H1 (cell line): Measurements from ENCODE around the gene SPINK1. TPM values are rescaled to one million over a fixed set of nuclear protein-coding genes. Genes with fewer than 3 reads are reported as not detected.

Source experiments
- CTCF ChIA-PET: fragments of 300-600 bp; sonication (Branson Sonifier 250); formaldehyde crosslinking; loops from one replicate; lab custom pipeline; 2021; ENCODE audit not compliant: partially characterized antibody; lab: Charles Lee
- POLR2A ChIA-PET: fragments of 300-600 bp; sonication (Branson Sonifier 250); formaldehyde crosslinking; loops from one replicate; lab custom pipeline; 2021; ENCODE audit warnings: inconsistent platforms; ENCODE audit not compliant: partially characterized antibody; lab: Charles Lee
- DNase-seq, 2 experiments: peaks; one replicate each; pipeline versions ENCODE4 v3.0.0 to v3.0.0-alpha.2; 2010 to 2022; ENCODE audit warnings: low spot score in 2 of 2, low read depth in 1 of 2, mixed read lengths in 1 of 2
- FAIRE-seq: peaks from 2 replicates; lab custom pipeline; 2011; peaks lifted over from hg19 to GRCh38; lab: Jason Lieb, UNC
- H2AFZ ChIP-seq: 2 replicates; pipeline ENCODE4 v1.8.1; 2012; ENCODE audit warnings: low read length, inconsistent platforms
- H2AK5ac ChIP-seq: 2 replicates; pipeline ENCODE4 v1.6.1; 2013; ENCODE audit warnings: low read depth, low read length
- H2BK120ac ChIP-seq: replicated peaks from 2 replicates; pipeline ENCODE3; 2013; ENCODE audit warnings: low read depth, low read length, inconsistent platforms
- H2BK12ac ChIP-seq: 2 replicates; pipeline ENCODE4 v1.6.1; 2013; ENCODE audit warnings: low read depth, low read length
- H2BK15ac ChIP-seq: 2 replicates; pipeline ENCODE4 v1.6.1; 2013; ENCODE audit warnings: low read length
- H2BK20ac ChIP-seq: 2 replicates; pipeline ENCODE4 v1.6.1; 2013; ENCODE audit warnings: low read length
- H2BK5ac ChIP-seq: 2 replicates; pipeline ENCODE4 v1.6.1; 2013; ENCODE audit warnings: low read depth, low read length
- H3K14ac ChIP-seq: 2 replicates; pipeline ENCODE4 v1.6.1; 2013; ENCODE audit warnings: inconsistent platforms; ENCODE audit not compliant: insufficient read length
- H3K18ac ChIP-seq: 2 replicates; pipeline ENCODE4 v1.6.1; 2013; ENCODE audit warnings: low read length; ENCODE audit errors: extremely low read depth
- H3K23ac ChIP-seq: 2 replicates; pipeline ENCODE4 v1.6.1; 2013; ENCODE audit warnings: inconsistent platforms; ENCODE audit not compliant: insufficient read length
- H3K23me2 ChIP-seq: 2 replicates; pipeline ENCODE4 v1.6.1; 2013; ENCODE audit warnings: low read depth, low read length
- H3K27ac ChIP-seq: 2 replicates; pipeline ENCODE4 v1.6.1; 2011; ENCODE audit warnings: low read depth, low read length, inconsistent platforms
- H3K27me3 ChIP-seq, 4 experiments: replicated peaks in 1 of 4; 1 replicate in 1 of 4; 2 replicates in 3 of 4; pipeline versions ENCODE4 v1.6.1 to v1.8.1; 2011 to 2013; ENCODE audit warnings: low read length in 3 of 4, mild to moderate bottlenecking in 3 of 4, inconsistent platforms in 2 of 4, mixed read lengths in 2 of 4, moderate library complexity in 1 of 4; ENCODE audit not compliant: control insufficient read depth in 3 of 4, insufficient read depth in 3 of 4; ENCODE audit errors: extremely low read depth in 1 of 4
- H3K36me3 ChIP-seq, 4 experiments: 2 replicates each; pipeline versions ENCODE4 v1.6.1 to v1.8.1; 2011 to 2013; ENCODE audit warnings: mild to moderate bottlenecking in 4 of 4, low read length in 3 of 4, moderate library complexity in 2 of 4, control low read depth in 1 of 4, inconsistent platforms in 1 of 4; ENCODE audit not compliant: insufficient read depth in 4 of 4, control insufficient read depth in 2 of 4
- H3K4ac ChIP-seq: replicated peaks from 2 replicates; pipeline ENCODE3; 2013; ENCODE audit warnings: low read length, low read depth, mixed read lengths, inconsistent platforms; ENCODE audit not compliant: insufficient read length
- H3K4me1 ChIP-seq, 4 experiments: replicated peaks in 1 of 4; 1 replicate in 1 of 4; 2 replicates in 3 of 4; pipeline versions ENCODE4 v1.6.1 to v1.8.1; 2011 to 2013; ENCODE audit warnings: low read length in 3 of 4, inconsistent platforms in 2 of 4, mixed read lengths in 1 of 4; ENCODE audit not compliant: insufficient read depth in 4 of 4, control insufficient read depth in 3 of 4
- H3K4me2 ChIP-seq, 2 experiments: 2 replicates each; pipeline versions ENCODE4 v1.6.1 to v1.8.1; 2011 to 2013; ENCODE audit warnings: low read depth in 2 of 2, low read length in 2 of 2, control low read depth in 1 of 2, inconsistent platforms in 1 of 2, mild to moderate bottlenecking in 1 of 2; ENCODE audit not compliant: insufficient read depth in 1 of 2
- H3K4me3 ChIP-seq, 4 experiments: fragments of 200-600, 300-600 bp in 1 of 4; sonication (generic), shearing (Covaris generic), sonication (Bioruptor Twin) in 1 of 4; 2 replicates each; pipeline versions ENCODE4 v1.5.1 to v1.8.1; 2011 to 2016; ENCODE audit warnings: low read length in 4 of 4, low read depth in 3 of 4, control low read depth in 2 of 4, inconsistent platforms in 2 of 4, mild to moderate bottlenecking in 2 of 4, mixed read lengths in 1 of 4, moderate library complexity in 1 of 4; ENCODE audit not compliant: insufficient read depth in 2 of 4; ENCODE audit errors: extremely low read depth in 1 of 4
- H3K56ac ChIP-seq: replicated peaks from 2 replicates; pipeline ENCODE3; 2013; ENCODE audit warnings: low read depth, mild to moderate bottlenecking, mixed read lengths, low read length, inconsistent platforms; ENCODE audit not compliant: insufficient read length
- H3K79me1 ChIP-seq: 2 replicates; pipeline ENCODE4 v1.6.1; 2013; ENCODE audit warnings: low read depth, low read length, control low read depth
- H3K79me2 ChIP-seq, 2 experiments: 2 replicates each; pipeline versions ENCODE4 v1.6.1 to v1.8.1; 2012 to 2013; ENCODE audit warnings: low read length in 2 of 2, mild to moderate bottlenecking in 2 of 2, inconsistent platforms in 1 of 2; ENCODE audit not compliant: insufficient read depth in 2 of 2, control insufficient read depth in 1 of 2
- H3K9ac ChIP-seq, 4 experiments: replicated peaks in 1 of 4; 1 replicate in 1 of 4; 2 replicates in 3 of 4; pipeline versions ENCODE4 v1.6.1 to v1.8.1; 2011 to 2013; ENCODE audit warnings: low read depth in 3 of 4, low read length in 3 of 4, control low read depth in 2 of 4, mild to moderate bottlenecking in 2 of 4, moderate library complexity in 2 of 4, inconsistent platforms in 1 of 4; ENCODE audit errors: extremely low read depth in 1 of 4
- H3K9me3 ChIP-seq, 2 experiments: 2 replicates each; pipeline versions ENCODE4 v1.6.1 to v1.8.1; 2012 to 2013; ENCODE audit warnings: mild to moderate bottlenecking in 2 of 2, moderate library complexity in 2 of 2, control low read depth in 1 of 2, inconsistent platforms in 1 of 2, low read depth in 1 of 2, low read length in 1 of 2, mixed read lengths in 1 of 2; ENCODE audit not compliant: insufficient read depth in 2 of 2
- H4K20me1 ChIP-seq, 2 experiments: replicated peaks in 1 of 2; 2 replicates each; pipeline versions ENCODE3 to v1.8.1; 2011 to 2013; ENCODE audit warnings: inconsistent platforms in 2 of 2, low read length in 2 of 2, mild to moderate bottlenecking in 1 of 2; ENCODE audit not compliant: insufficient read depth in 2 of 2, control insufficient read depth in 1 of 2
- H4K5ac ChIP-seq: 2 replicates; pipeline ENCODE4 v1.6.1; 2013; ENCODE audit warnings: low read length, low read depth, mixed read lengths, inconsistent platforms; ENCODE audit not compliant: insufficient read length
- H4K8ac ChIP-seq: 2 replicates; pipeline ENCODE4 v1.8.0; 2013; ENCODE audit warnings: mild to moderate bottlenecking, moderate library complexity, low read length, inconsistent platforms; ENCODE audit not compliant: insufficient read depth; ENCODE audit errors: extremely low read depth
- H4K91ac ChIP-seq: replicated peaks from 2 replicates; pipeline ENCODE3; 2013; ENCODE audit warnings: low read length, mixed read lengths, inconsistent platforms; ENCODE audit not compliant: insufficient read length
- SIX5 ChIP-seq: IDR thresholded peaks from 2 replicates; pipeline ENCODE4 v1.6.1; 2011; ENCODE audit warnings: mild to moderate bottlenecking, low read depth, low read length
- WGBS, 2 experiments: shearing (Covaris generic) in 1 of 2; methylation state at CpG; one replicate each; pipeline versions ENCODE4 v1.1.6 to v1.1.7; 2013 to 2015; ENCODE audit warnings: low lambda C conversion rate in 2 of 2, mixed read lengths in 2 of 2, inconsistent platforms in 1 of 2, low coverage in 1 of 2, missing lambda C conversion rate in 1 of 2; ENCODE audit not compliant: insufficient replicate concordance in 2 of 2, insufficient coverage in 1 of 2, insufficient read length in 1 of 2; ENCODE audit errors: extremely low coverage in 1 of 2, missing lambda C conversion rate in 1 of 2; 5-methylcytosine and 5-hydroxymethylcytosine counted together
- polyA plus RNA-seq, 7 experiments: library from polyadenylated mRNA; depleted of rRNA in 3 of 7; stranded (reverse) in 5 of 7; unstranded in 2 of 7; fragments of >200 nt in 5 of 7; fragments of 200-250 nt in 2 of 7; gene quantifications; 1 replicate in 5 of 7; 2 replicates in 1 of 7; 4 replicates in 1 of 7; pipeline versions ENCODE4 v1.2.1 to v1.2.3, GENCODE V29; 2011 to 2013; ENCODE audit warnings: missing spikeins in 2 of 7, mixed read lengths in 2 of 7
- total RNA-seq: library from RNA; stranded (reverse); fragmentation: NEBNext Ultra II Directional; extraction: Animal tissue kit (Norgen Biotek cat#: 25700); gene quantifications from 2 replicates; pipeline ENCODE4 v1.2.1, GENCODE V29; 2021

The SPINK1 gene
- total and polyA plus RNA-seq, 2 of the 8 experiments (the other 6 are each of a cell fraction or from before 2014, with no cell fraction given), result 0.48 to 1.3 TPM

GRCh38 chr5:147855774-147856069, 24.3 kb upstream of the SPINK1 start:
- no peak overlapping the region for H3K18ac ChIP-seq
- H3K79me2 ChIP-seq, result peaks cover 0 to 4% of the 10 kb centered on the region in 2 experiments; a peak in 1 of 4 replicates
- H3K4ac ChIP-seq, result no peak overlapping the region
- H2AK5ac ChIP-seq, result no peak overlapping the region
- DNase-seq (no peak), FAIRE-seq (no peak)
- H3K23me2 ChIP-seq, result no peaks in the 10 kb centered on the region
- H4K5ac ChIP-seq, result no peak overlapping the region
- 68% methylated on average over 4 of the region's 4 CpGs; no CpG with 5 or more reads in 1 of the 2 experiments for WGBS, 2 experiments
- H3K4me1 ChIP-seq, result peaks cover 2 to 8% (median 6%) of the 10 kb centered on the region in 4 experiments; a peak in 4 of 7 replicates
- H3K79me1 ChIP-seq, result no peaks in the 10 kb centered on the region
- peaks cover 0 to 2% (median 0%) of the 10 kb centered on the region in 4 experiments; a peak in 1 of 7 replicates for H3K27me3 ChIP-seq
- H2AFZ ChIP-seq, result no peak overlapping the region
- no peaks in the 10 kb centered on the region for H4K20me1 ChIP-seq
- H3K14ac ChIP-seq, result no peak overlapping the region
- no peak overlapping the region for H3K9ac ChIP-seq
- no peak overlapping the region for H4K91ac ChIP-seq
- no peak overlapping the region for H2BK20ac ChIP-seq
- H3K23ac ChIP-seq, result no peak overlapping the region
- no peak overlapping the region for H2BK12ac ChIP-seq
- POLR2A ChIA-PET, result interaction anchor here (0.7 to 26.7 kb wide), 11 partner anchors 7 to 403 kb away, joined by 3 to 730 read pairs (median 16); partner anchors contain the start of gene SCGB3A2
- H4K8ac ChIP-seq, result no peak overlapping the region
- H3K9me3 ChIP-seq, result no peaks in the 10 kb centered on the region
- no peak overlapping the region for H3K27ac ChIP-seq
- no peak overlapping the region for H2BK5ac ChIP-seq
- H2BK120ac ChIP-seq, result no peak overlapping the region
- no peak overlapping the region for H2BK15ac ChIP-seq
- CTCF ChIA-PET, result interaction anchor here (0.9 to 9.2 kb wide), 6 partner anchors 11 to 77 kb away, joined by 4 to 126 read pairs (median 14); partner anchors contain the start of gene SCGB3A2
- H3K4me3 ChIP-seq, result no peak overlapping the region
- no peak overlapping the region for H3K56ac ChIP-seq
- peaks cover 0 to 5% (median 0%) of the 10 kb centered on the region in 4 experiments; a peak in 1 of 8 replicates for H3K36me3 ChIP-seq
- H3K4me2 ChIP-seq, result no peak overlapping the region
- no peak for TF ChIP-seq SIX5
